Fibroblast of the conjunctiva (primary cell): ENCODE results near the gene DNAJC1.

Source experiments
- DNase-seq: peaks from one replicate; pipeline ENCODE4 v3.0.0-alpha.2; 2010; ENCODE audit warnings: low read depth

Gene DNAJC1

DNA sequence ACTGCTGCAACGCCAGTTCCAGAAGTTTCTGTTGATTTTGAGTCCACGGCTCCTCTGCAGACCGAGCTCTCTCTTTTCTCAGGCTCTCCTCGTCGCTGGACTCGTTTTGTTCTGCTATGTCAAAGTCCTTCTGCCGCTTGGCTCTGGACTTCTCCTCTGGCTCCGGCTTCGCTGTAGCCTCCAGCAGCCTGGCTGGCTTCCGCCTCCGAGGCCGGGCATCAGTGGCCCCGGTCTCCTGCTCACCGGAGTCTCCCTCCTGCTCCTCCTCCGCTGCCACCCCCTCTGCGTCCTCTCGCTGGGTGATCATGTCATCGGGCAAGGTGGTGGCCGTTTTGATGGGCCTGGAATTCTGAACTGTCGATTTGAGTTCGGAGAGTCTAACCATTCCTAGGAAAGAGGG lies 244.3 kb downstream of the DNAJC1 start:
- no peak for DNase-seq

GRCh38 chr10:21758696-21759095 lies 244.8 kb downstream of the DNAJC1 start:
- DNase-seq, result no peak

DNA sequence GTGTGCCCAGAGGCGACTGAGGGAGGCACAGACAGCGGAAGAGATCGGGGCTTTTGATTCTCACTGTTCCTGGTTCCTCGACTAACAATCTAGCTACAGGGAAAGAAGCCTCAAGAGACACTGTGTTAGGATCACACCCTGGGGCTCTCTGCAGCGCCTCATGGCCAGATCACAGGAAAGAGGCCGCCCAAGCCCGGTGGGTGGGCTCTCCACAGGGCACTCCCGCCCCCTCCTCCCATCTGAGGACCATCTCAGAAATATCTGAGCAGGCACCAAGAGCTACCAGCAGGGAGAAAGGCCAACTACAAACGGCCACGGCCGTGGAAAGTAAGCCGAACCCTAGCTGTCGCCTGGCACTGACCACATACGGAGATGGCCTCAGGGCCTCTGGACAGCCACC lies 245.3 kb downstream of the DNAJC1 start:
- no peak for DNase-seq

DNA sequence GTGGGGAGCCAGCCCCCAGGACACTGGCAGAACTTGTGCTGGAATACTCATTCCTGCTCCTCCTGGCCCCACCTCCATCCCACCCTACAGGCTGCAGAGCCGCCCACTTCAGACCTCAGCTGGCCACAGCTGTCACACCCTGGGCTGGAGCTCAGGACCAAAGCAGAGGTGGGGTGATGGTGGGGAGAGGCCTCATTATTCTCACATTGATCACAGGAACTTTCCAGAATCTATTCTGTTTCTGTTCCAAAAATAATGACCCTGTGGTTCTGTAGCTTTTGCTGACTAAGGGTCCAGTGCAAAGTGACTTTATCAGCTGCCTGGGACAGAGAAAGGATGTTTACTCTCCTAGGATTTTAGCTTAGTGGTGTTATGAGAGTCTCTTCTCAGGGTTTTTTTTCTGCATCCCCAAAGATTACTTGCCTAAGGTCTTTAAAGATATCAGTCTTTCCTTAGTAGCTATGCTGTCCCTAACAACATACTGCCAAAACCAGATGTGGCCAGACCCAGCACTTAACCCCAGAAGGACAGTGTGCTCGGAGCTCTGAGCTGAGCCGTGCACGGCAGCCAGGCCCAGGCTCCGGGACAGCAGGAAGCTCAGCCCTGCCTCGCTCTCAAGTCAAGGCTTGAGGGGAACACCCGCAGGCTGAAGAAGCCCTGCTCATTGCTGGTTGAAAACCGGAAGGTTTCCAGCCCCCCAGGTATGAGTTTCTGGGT lies 246.2 kb downstream of the DNAJC1 start:
- no peak for DNase-seq

GRCh38 chr10:21756707-21757106 lies 246.8 kb downstream of the DNAJC1 start:
- no peak for DNase-seq

GRCh38 chr10:21754410-21755011 lies 249.0 kb downstream of the DNAJC1 start:
- no peak for DNase-seq

DNA sequence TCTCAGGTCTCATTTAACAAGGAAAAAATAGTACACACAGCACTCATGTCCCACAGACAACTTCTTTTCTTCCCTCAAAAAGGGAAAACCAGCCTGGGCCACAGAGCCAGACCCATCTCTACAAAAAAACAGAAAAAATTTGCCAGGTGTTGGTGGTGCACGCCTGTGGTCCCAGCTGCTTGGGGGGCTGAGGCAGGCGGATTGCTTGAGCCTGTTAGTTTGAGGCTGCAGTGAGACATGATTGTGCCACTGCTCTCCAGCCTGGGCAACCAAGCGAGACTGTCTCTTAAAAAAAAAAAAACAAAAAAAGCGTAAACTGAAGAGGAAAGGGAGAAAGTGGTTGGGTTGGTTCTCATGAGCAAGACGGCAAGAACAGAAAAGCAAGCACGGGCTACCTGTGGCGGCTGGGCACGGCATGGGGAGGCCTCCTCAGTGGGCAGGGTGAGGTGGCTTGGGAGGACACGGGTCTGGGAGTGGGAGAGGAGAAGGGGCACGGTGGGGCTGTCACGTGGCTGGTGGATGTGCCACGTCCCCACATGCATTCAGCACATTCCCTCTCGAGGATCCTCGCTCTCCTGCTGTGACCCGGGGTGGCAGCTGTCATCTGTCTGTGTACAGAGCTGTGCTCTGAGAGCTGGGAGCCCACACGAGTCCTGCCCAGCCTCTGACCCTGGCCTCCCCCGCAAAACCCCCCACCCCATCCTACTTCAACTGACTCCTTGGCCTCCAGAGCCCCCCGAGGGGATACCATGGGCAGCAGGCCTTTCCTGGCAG lies 249.8 kb downstream of the DNAJC1 start:
- DNase-seq, result no peak

- DNase-seq, result no peak
These were observed 251.9 kb downstream of the DNAJC1 start for GRCh38 chr10:21751341-21752310.

- DNase-seq, result no peak
These were observed 253.1 kb downstream of the DNAJC1 start for GRCh38 chr10:21750424-21750823.

DNA sequence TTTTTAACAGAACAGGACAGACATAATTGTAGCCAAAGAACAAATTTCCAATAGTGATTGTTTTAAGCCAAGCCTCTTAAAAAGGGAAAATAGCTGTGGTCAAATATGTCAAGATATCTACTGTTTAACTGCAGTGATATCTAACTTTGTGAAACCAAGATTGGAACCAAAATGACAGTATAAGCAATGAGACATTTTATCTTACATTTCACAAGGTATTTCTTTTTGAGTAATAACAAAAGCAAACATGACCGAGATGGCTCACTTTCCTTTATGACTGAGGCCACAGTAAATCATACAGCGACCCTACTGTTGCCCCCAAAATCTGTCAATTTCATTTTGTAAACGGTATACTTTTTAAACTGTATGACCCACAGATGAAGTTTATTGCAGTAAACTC lies 253.7 kb downstream of the DNAJC1 start:
- no peak for DNase-seq

DNA sequence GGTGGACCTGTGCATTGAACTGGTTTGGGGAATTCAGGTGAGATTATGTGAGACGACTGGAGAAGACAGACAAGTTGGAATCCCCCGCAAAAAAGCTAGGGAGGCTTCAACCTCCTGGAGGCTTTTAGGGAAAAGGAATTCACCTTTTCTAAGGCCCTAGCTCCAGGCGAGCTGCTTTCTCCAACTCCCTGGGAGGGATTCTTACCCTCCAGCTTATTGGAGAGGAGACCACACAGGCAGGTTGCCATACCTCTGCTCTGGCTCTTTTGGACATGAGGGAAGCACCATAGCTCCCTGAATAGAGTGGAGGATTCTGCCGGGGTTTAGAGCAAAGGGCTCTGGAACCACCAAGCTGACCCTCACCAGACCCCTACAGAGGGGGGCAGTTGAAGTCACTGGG lies 255.7 kb downstream of the DNAJC1 start:
- no peak for DNase-seq

DNA sequence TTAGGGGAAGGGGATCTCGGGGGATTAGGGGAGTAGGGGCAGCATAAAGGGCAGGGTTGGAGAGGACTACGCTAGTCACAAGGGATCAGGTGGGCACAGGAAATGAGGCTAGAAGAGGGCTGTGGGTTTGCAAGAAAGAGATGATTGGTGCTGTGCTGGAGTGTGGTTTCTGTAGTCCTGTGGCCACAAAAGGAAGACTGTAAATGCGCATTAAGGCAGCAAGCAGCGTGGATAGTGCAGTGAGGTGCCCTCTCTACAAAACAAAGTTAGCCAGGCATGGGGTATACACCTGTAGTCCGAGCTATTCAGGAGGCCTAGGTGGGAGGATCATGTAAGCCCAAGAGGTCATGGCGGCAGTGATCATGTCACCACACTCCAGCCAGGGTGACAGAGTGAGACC lies 257.4 kb downstream of the DNAJC1 start:
- DNase-seq, result no peak

DNA sequence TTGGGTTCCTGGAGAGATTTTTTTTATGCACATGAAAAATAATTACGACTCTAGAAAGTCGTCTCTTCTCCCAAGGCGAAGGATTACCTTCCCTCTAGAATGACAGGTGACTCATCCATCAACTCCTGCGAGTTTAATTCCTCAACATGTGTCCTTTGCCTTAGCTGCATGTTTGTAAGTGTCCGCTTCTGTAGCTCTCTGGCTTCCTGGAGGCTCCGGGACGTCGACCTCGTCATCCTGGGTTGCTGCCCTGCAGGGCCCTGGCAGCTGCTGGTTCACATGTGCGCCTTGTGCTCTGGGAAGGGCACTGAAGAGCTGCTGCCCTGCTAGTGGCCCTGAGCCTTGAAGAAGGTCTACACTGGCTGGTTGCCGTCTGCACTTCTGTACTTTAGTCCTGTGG lies 259.3 kb downstream of the DNAJC1 start:
- no peak for DNase-seq

DNA sequence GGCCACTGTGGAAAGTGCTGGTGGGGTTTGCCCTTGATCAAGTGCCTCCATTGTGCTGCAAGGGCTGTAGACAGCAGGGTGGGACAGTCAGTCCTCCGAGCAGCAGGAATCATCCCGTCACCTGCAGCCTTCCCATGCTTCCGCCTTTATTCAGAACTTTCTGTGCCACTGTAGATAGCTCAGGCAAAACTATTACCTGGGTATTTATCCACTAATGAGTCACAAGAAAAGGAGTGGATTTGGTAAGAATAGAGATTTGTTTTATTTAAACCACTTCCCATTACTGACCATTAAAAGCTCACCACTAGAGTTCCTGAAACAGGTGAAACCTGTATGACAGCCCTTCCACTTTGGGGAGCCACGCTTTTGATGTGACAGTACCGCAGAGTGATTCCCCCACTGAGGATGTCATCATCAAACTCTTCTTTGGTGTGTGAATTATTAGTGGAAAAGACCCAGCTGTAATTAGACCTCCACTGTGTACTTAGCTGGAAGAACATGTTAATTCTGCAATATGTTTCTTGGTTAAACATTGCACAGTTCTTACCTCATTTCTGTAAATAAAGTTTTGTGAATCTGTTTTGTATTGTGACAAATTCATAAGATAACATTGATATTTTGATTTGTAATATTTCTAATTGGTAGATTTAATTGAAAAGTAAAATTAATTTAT lies 260.7 kb downstream of the DNAJC1 start:
- no peak for DNase-seq

DNA sequence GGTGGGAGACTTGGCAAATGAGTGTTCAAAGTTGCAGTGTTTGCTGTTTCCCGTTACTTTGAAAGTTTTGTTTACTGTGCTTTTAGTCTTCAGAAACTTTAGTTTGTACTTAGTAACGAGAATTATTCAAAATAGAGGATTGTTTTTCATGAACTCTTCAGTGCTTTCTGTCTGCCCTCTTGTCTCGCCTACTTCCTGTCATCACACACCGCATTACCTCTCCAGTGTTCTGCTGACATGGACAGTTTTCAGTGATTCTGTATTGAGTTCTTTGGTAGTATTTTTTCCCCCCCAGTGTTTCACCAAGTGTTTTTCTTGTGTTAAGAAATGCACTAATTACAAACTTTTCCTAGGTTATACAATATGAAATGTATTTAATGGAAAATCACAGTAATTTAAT lies 262.5 kb downstream of the DNAJC1 start:
- no peak for DNase-seq

- DNase-seq, result no peak
These were observed 266.4 kb downstream of the DNAJC1 start for GRCh38 chr10:21737106-21737505.

GRCh38 chr10:21733710-21734109 lies 269.8 kb downstream of the DNAJC1 start:
- no peak for DNase-seq

DNA sequence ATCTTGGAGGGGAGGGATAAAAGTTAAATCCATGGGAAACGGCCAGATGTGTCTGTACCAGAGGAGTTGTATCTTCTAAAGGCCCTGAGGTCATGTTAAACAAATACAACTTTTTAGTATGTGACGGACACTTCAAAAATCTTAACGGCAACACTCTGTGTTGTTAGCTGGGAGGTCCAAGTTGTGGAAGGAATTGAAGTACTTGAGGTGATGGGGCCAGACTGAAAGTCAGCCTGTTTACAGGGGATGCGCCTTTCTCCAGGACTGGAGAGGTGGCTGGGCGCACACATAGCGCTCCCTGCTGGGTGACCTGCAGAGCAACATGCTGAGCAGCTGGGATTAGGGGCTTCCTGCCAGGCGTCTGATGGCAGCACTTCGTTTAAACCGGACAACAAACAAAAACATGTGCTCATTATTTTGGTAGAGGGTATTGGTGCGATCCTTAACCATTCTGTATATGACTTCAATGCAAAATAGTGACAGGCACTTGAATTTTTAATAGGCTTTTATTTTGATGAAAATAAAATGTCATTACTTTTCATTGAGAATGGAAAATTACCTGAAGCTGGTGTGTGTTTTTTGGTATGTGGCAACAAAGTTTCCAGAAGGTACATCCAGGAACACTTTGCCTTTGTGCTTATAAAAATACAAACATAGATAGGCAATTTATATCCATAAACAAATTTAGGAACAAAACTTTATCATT lies 271.3 kb downstream of the DNAJC1 start:
- DNase-seq, result peak; percentile 83

GRCh38 chr10:21728618-21729017 lies 274.9 kb downstream of the DNAJC1 start:
- no peak for DNase-seq

DNA sequence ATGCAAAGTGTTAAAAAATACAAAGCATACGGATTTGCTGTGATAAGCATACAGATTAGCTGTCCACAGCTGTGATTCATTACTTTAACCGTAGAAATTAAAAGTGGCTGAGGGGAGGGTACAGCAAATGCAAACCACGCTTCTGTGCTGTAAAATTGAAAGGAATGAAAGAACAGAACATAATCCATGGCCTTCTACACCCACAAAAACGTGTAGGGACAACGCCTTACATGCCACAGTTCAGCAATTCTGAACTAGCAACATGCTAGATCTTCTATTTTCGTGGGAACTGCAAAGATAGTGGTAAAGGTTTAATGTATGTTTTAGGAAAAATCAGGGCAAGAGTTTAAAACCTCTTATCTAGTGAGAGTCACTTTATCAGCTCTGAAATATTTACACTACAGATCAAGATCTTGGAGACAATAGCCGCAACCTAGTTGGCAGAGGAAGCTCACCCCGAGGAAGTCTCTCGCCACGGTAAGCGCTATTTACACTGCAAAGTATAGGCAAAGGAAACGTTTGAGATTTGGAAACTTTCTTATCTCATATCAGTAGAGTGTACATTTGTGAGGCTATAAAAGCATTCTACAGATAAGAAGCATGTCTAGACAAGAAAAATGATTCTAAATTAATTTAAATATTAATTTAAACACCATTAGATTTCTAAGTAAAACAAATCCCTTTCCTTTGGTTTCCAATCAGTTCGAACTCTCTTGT lies 275.9 kb downstream of the DNAJC1 start:
- no peak for DNase-seq
